ENCODE data around the gene STARD13.

STARD13 gene

DNA sequence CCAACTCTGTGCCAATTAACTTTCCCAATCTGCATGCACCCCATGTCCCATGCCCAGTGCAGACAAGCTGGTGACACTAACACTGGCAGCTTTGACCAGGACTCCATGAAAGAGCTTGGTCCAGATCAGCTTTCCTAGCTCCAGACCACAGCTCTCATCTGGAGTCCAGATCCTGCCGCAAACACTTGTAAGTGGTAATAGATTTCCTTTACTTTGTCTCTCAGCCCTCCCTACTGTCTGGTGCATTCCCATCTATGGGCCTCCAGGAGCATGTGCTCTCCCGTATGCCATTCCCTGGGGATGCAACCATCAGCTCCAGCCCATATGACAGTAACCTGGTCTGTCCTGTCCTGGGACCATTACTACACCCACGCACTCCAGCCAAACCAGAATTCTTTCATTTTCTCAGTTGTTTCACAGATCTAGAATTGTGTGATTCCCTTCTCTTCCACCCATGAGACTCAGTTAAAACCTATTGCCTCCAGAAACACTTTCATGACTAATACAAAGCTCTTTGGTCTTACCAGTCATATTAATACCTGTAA lies 4.9 kb upstream of the STARD13 start:
- H3K9me3 ChIP-seq (ENCODE audit: low read length) = no peaks in the 10 kb centered on the region
- no peaks in the 10 kb centered on the region for H3K27me3 ChIP-seq (ENCODE audit: insufficient read depth, low read length)
- no peaks in the 10 kb centered on the region for H3K4me1 ChIP-seq (ENCODE audit: insufficient read depth, low read length)
- H2AFZ ChIP-seq (ENCODE audit: low read depth, low read length) = no peak overlapping the region
- H3K36me3 ChIP-seq (ENCODE audit: insufficient read depth, low read length) = no peaks in the 10 kb centered on the region
- H3K4me3 ChIP-seq (ENCODE audit: low read length) = no peak overlapping the region

GRCh38 chr13:33289966-33290365 lies 4.4 kb upstream of the STARD13 start:
- H2AFZ ChIP-seq (ENCODE audit: low read depth, low read length) = no peak overlapping the region
- H3K4me3 ChIP-seq (ENCODE audit: low read length) = no peak overlapping the region
- H3K4me1 ChIP-seq (ENCODE audit: insufficient read depth, low read length) = peaks cover 2% of the 10 kb centered on the region
- no peaks in the 10 kb centered on the region for H3K36me3 ChIP-seq (ENCODE audit: insufficient read depth, low read length)
- H3K9me3 ChIP-seq (ENCODE audit: low read length) = no peaks in the 10 kb centered on the region
- no peaks in the 10 kb centered on the region for H3K27me3 ChIP-seq (ENCODE audit: insufficient read depth, low read length)

DNA sequence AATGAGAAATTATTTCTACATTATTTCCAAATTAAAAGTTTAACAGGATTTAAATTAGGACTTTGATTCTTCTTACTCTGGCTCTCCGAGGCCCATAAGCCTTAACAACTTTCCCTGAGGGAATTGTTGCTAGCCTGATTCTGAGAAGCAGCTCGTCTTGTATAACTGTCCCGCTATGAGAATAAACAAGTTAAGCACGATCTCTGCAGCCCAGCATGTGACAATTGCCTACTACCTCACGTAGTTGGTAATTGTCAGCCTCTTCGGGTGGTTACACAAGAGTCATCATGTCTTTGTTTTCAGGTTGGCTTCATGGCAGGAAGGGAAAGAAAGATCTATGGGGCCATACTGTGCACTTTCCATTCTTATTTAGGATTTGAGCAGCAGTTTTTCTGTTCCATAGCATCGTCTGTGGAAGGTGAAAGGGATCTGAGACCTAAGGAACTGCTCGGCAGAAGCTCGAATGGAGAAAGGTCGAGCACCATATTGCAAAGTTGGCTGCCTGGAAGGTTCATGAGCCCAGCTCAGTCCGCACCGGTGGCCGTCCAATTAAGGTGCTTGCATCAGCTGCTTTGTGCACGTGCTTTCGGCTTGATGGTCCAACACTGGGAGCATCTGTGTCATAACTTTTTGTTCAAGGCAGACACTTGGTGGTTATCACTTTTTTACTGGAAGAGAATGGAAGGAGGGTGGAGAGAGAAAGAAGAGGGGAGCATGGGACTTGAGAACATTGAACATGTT lies 1.8 kb upstream of the STARD13 start:
- no peaks in the 10 kb centered on the region for H3K9me3 ChIP-seq (ENCODE audit: low read length)
- H3K27me3 ChIP-seq (ENCODE audit: insufficient read depth, low read length) = no peaks in the 10 kb centered on the region
- H3K36me3 ChIP-seq (ENCODE audit: insufficient read depth, low read length) = no peaks in the 10 kb centered on the region
- H3K4me1 ChIP-seq (ENCODE audit: insufficient read depth, low read length) = peaks cover 9% of the 10 kb centered on the region
- H3K4me3 ChIP-seq (ENCODE audit: low read length) = no peak overlapping the region
- no peak overlapping the region for H2AFZ ChIP-seq (ENCODE audit: low read depth, low read length)

GRCh38 chr13:33286128-33286527 lies 573 bp upstream of the STARD13 start:
- peak overlapping the region; percentile 56 for H3K4me3 ChIP-seq (ENCODE audit: low read length)
- peaks cover 11% of the 10 kb centered on the region for H3K4me1 ChIP-seq (ENCODE audit: insufficient read depth, low read length)
- H3K27me3 ChIP-seq (ENCODE audit: insufficient read depth, low read length) = no peaks in the 10 kb centered on the region
- H2AFZ ChIP-seq (ENCODE audit: low read depth, low read length) = peak overlapping the region; percentile 47
- H3K36me3 ChIP-seq (ENCODE audit: insufficient read depth, low read length) = no peaks in the 10 kb centered on the region
- no peaks in the 10 kb centered on the region for H3K9me3 ChIP-seq (ENCODE audit: low read length)

DNA sequence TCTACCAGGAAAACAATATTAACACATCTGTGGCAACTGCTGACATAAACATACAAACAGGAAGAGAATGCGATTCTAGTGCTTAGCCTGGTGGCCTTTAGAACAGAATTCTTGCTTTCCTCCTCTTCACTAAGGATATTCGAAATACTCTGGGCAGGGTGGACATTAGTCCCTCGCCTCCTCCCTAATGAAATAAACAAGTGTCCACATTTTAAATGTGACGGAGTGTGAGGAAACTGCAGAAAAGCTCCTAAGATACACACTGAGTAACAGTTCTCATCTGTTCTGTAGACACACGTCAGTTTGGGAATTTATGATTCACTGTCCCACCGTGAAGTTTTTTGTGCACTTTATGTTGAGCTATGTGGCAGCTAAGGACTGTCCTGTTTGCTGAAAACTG lies 639 bp downstream of the STARD13 start:
- Histone ChIP-seq H3K36me3 (ENCODE audit: insufficient read depth, low read length) (no peaks in the 10 kb centered on the region), H3K4me1 (ENCODE audit: insufficient read depth, low read length) (peaks cover 11% of the 10 kb centered on the region), H3K4me3 (ENCODE audit: low read length) (peak overlapping the region; percentile 56), H3K27me3 (ENCODE audit: insufficient read depth, low read length) (no peaks in the 10 kb centered on the region), H2AFZ (ENCODE audit: low read depth, low read length) (peak overlapping the region; percentile 47), H3K9me3 (ENCODE audit: low read length) (no peaks in the 10 kb centered on the region)

DNA sequence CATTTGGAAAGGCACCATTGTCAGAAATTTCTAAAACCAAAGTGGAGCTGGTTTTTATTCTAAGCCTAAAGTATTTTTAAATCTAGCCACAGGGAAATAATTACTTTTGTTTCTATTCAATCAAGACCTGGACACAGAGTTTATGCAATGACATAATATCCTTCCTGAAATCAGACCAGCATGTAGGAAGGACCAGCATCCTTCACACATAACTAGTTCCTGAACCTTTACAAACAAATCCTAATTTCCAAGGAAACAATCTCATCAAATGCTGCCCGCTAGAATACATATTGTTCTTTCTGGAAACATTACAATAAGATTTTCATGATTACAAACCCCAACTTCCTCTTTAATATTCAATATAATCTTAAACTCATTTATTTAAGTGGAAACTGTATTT lies 1.5 kb downstream of the STARD13 start:
- H3K4me1 ChIP-seq (ENCODE audit: insufficient read depth, low read length) = peaks cover 11% of the 10 kb centered on the region
- H3K9me3 ChIP-seq (ENCODE audit: low read length) = no peaks in the 10 kb centered on the region
- peak overlapping the region; percentile 56 for H3K4me3 ChIP-seq (ENCODE audit: low read length)
- H3K36me3 ChIP-seq (ENCODE audit: insufficient read depth, low read length) = no peaks in the 10 kb centered on the region
- H3K27me3 ChIP-seq (ENCODE audit: insufficient read depth, low read length) = no peaks in the 10 kb centered on the region
- no peak overlapping the region for H2AFZ ChIP-seq (ENCODE audit: low read depth, low read length)

- Histone ChIP-seq H2AFZ (ENCODE audit: low read depth, low read length) (no peak overlapping the region), H3K4me1 (ENCODE audit: insufficient read depth, low read length) (peaks cover 11% of the 10 kb centered on the region), H3K9me3 (ENCODE audit: low read length) (no peaks in the 10 kb centered on the region), H3K36me3 (ENCODE audit: insufficient read depth, low read length) (no peaks in the 10 kb centered on the region), H3K27me3 (ENCODE audit: insufficient read depth, low read length) (no peaks in the 10 kb centered on the region), H3K4me3 (ENCODE audit: low read length) (peak overlapping the region; percentile 56)
Observed at GRCh38 chr13:33283195-33283911, 2.2 kb downstream of the STARD13 start.

GRCh38 chr13:33281951-33282595 lies 3.5 kb downstream of the STARD13 start:
- Histone ChIP-seq H2AFZ (ENCODE audit: low read depth, low read length) (no peak overlapping the region), H3K9me3 (ENCODE audit: low read length) (no peaks in the 10 kb centered on the region), H3K27me3 (ENCODE audit: insufficient read depth, low read length) (no peaks in the 10 kb centered on the region), H3K4me1 (ENCODE audit: insufficient read depth, low read length) (peaks cover 11% of the 10 kb centered on the region), H3K4me3 (ENCODE audit: low read length) (no peak overlapping the region), H3K36me3 (ENCODE audit: insufficient read depth, low read length) (no peaks in the 10 kb centered on the region)

DNA sequence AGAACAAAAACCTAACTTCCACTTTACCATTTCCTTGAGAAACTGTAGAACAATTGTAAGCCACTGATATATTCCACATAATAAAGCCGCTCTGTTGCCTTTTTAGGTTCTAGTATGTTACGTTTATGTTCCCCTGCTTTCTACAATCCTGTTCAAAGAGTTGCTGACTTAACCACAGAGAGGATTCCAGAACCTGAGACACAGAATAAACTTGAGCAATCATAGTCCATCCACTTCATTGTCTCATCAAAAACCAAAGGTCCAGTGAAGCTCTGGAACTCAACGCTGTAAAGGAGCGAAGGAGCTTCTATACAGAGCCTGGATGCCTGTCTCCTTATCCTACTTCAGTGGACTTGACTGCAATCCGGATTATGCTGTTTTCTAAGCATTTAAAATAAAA lies 4.6 kb downstream of the STARD13 start:
- H3K27me3 ChIP-seq (ENCODE audit: insufficient read depth, low read length) = no peaks in the 10 kb centered on the region

GRCh38 chr13:33280279-33280905 lies 5.2 kb downstream of the STARD13 start:
- Histone ChIP-seq H3K4me3 (ENCODE audit: low read length) (no peak overlapping the region), H2AFZ (ENCODE audit: low read depth, low read length) (no peak overlapping the region), H3K36me3 (ENCODE audit: insufficient read depth, low read length) (no peaks in the 10 kb centered on the region), H3K9me3 (ENCODE audit: low read length) (no peaks in the 10 kb centered on the region), H3K27me3 (ENCODE audit: insufficient read depth, low read length) (no peaks in the 10 kb centered on the region), H3K4me1 (ENCODE audit: insufficient read depth, low read length) (peaks cover 13% of the 10 kb centered on the region)

More for the DNA sequence above, 4.6 kb downstream of the STARD13 start:
- Histone ChIP-seq H3K4me3 (ENCODE audit: low read length) (no peak overlapping the region), H2AFZ (ENCODE audit: low read depth, low read length) (no peak overlapping the region), H3K4me1 (ENCODE audit: insufficient read depth, low read length) (peaks cover 13% of the 10 kb centered on the region), H3K9me3 (ENCODE audit: low read length) (no peaks in the 10 kb centered on the region), H3K36me3 (ENCODE audit: insufficient read depth, low read length) (no peaks in the 10 kb centered on the region)

DNA sequence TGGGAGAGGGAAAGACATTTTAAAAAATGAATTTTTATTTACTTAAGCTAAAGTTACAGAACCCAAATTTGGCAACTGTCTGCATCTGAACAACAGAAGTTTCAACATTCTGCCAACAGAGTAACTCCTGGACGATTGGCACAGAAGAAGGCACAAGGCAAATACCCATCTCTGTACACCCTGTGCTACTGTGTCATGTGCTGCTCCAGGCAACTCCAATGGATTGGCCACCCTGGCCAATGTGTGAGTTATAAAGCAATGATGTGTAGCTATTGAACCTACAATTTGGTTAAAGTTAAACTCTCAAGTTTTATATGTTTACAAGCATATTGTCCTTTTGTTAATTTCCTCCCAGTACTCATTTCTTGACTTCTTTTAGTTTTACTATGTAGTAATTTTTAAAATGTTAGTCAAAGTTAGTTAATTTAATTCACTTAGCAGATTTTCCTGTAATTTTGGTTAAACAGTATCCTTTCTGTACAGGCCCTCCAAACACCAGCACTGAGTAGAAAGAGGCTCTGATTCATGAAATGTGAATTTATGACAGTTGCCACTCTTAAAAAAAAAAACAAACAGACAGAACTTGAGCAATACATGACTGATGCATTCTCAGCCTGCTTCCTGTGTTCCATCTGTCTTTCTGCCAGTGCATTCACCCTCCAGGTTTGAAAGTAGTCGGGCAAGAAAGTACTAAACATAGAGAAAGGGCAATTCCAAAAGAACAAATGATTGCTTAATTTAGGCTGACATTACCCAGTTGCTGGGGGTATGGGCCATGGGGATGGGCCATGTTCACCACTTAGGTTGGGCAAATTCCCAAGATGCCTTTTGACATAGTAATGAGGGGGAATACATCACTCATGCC lies 5.9 kb downstream of the STARD13 start:
- no peak overlapping the region for H3K4me3 ChIP-seq (ENCODE audit: low read length)
- H3K36me3 ChIP-seq (ENCODE audit: insufficient read depth, low read length) = no peaks in the 10 kb centered on the region
- H2AFZ ChIP-seq (ENCODE audit: low read depth, low read length) = no peak overlapping the region
- no peaks in the 10 kb centered on the region for H3K9me3 ChIP-seq (ENCODE audit: low read length)
- peaks cover 8% of the 10 kb centered on the region for H3K4me1 ChIP-seq (ENCODE audit: insufficient read depth, low read length)
- no peaks in the 10 kb centered on the region for H3K27me3 ChIP-seq (ENCODE audit: insufficient read depth, low read length)

GRCh38 chr13:33278913-33279312 lies 6.6 kb downstream of the STARD13 start:
- H3K27me3 ChIP-seq (ENCODE audit: insufficient read depth, low read length) = no peaks in the 10 kb centered on the region
- H3K36me3 ChIP-seq (ENCODE audit: insufficient read depth, low read length) = no peaks in the 10 kb centered on the region
- peaks cover 6% of the 10 kb centered on the region for H3K4me1 ChIP-seq (ENCODE audit: insufficient read depth, low read length)
- no peak overlapping the region for H2AFZ ChIP-seq (ENCODE audit: low read depth, low read length)
- no peak overlapping the region for H3K4me3 ChIP-seq (ENCODE audit: low read length)
- H3K9me3 ChIP-seq (ENCODE audit: low read length) = no peaks in the 10 kb centered on the region

All from neuron (in vitro differentiated cells).